22Rv1 (cell line): ENCODE data around the gene RAX2.

ENCODE experiments used
- CTCF ChIP-seq: fragments of 450-650 bp; IDR thresholded peaks from 2 replicates; pipeline ENCODE4 v1.5.1; 2017; ENCODE audit warnings: mild to moderate bottlenecking
- ZFX ChIP-seq: fragments of 450-650 bp; IDR thresholded peaks from 2 replicates; pipeline ENCODE4 v1.6.1; 2017; ENCODE audit warnings: antibody characterized with exemption, borderline replicate concordance

DNA sequence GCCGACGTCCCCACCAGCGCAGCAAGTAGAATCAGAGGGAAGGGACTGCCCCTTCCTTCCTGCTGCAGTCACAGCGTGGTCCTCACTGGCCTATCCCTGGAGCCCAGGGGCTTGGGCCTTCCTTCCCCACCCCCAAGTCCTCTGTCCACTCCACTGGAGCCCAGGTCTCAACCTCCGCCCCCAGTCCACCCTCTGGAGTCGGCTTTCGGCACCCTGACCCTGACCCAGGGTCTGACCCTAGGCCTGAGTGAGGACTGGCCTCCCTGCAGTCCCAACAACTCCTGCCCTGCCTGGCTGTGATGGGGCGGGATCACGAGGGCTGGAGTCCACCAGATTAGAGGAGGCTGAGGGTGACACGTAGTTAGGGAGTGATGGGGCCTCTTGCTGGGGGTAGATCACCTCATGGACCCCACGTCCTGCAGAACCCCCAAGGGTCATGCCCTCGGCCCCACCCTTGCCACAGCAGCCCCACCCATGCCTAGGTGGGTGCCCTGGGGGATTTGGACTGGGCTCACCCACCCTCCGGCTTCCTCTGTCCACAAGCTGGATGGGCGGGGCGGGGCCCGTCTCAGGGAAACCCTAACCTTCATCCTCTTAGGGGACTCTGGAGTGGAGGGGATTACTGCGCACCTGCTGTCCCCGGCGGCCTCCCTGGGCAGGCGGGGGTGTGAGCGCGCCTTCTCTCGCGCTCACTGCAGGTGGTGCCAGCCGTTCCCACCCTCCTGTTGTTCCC is 3.8 kb downstream of the RAX2 start:
- TF ChIP-seq CTCF: no peak
- no peak for TF ChIP-seq ZFX
